Epithelial cell of esophagus (primary cell): ENCODE data around the gene S100A9.
A peak's percentile ranks its signal among the peaks of the same experiment; 100 is the strongest.
"Not testable (repeated sequence)": the region's sequence is repeated elsewhere in the genome, so short reads cannot be mapped to it uniquely, and the experiment has no call there.

Experiments
- DNase-seq: peaks from one replicate; pipeline ENCODE4 v3.0.0; 2010; ENCODE audit warnings: low read depth
- H3K4me3 ChIP-seq: 2 replicates; pipeline ENCODE4 v1.5.1; 2011; ENCODE audit warnings: mild to moderate bottlenecking, low read length, control low read depth
- CTCF ChIP-seq: IDR thresholded peaks from 2 replicates; pipeline ENCODE4 v1.5.1; 2011; ENCODE audit warnings: low read depth, mild to moderate bottlenecking, low read length, control low read depth, inconsistent platforms; ENCODE audit not compliant: insufficient read depth; ENCODE audit errors: missing control alignments

The S100A9 gene

GRCh38 chr1:153357853-153358690 is at the start of gene S100A9:
TSS of gene S100A9 (plus strand) at chr1:153357854. CDS start at chr1:153358284, 430 bp downstream.
- no peak for DNase-seq
- no peak for TF ChIP-seq CTCF
- peak within 1 kb of the TSS; percentile 0 for H3K4me3 ChIP-seq

- TF ChIP-seq CTCF, result no peak
- no peak for DNase-seq
Measured at GRCh38 chr1:153308540-153308939, 49.1 kb upstream of the S100A9 start.

GRCh38 chr1:153309441-153309840 is 48.2 kb upstream of the S100A9 start:
- DNase-seq, result no peak
- no peak for TF ChIP-seq CTCF
- no peak overlapping the region for H3K4me3 ChIP-seq

More at GRCh38 chr1:153308540-153308939, 49.1 kb upstream of the S100A9 start:
- no peak overlapping the region for H3K4me3 ChIP-seq

- no peak for TF ChIP-seq CTCF
- no peak overlapping the region for H3K4me3 ChIP-seq
- no peak for DNase-seq
Measured at GRCh38 chr1:153310526-153310925, 47.1 kb upstream of the S100A9 start.

GRCh38 chr1:153312570-153313186 is 45.0 kb upstream of the S100A9 start, which contains the start of gene PGLYRP3:
TSS of gene PGLYRP3 (minus strand) at chr1:153312952. CDS start at chr1:153310665, 2,287 bp downstream.
- peak within 1 kb of the TSS; percentile 50 for H3K4me3 ChIP-seq
- TF ChIP-seq CTCF, result no peak
- DNase-seq, result peak; percentile 74

GRCh38 chr1:153313288-153313687 is 44.4 kb upstream of the S100A9 start:
- no peak for DNase-seq
- TF ChIP-seq CTCF, result no peak

GRCh38 chr1:153314388-153314787 is 43.3 kb upstream of the S100A9 start:
- H3K4me3 ChIP-seq, DNase-seq: not testable (repeated sequence)

More at GRCh38 chr1:153313288-153313687, 44.4 kb upstream of the S100A9 start:
- H3K4me3 ChIP-seq, result no peak overlapping the region

GRCh38 chr1:153316013-153316412 is 41.6 kb upstream of the S100A9 start:
- not testable (repeated sequence) for H3K4me3 ChIP-seq, DNase-seq

- not testable (repeated sequence) for DNase-seq, H3K4me3 ChIP-seq
Measured at GRCh38 chr1:153318145-153318544, 39.5 kb upstream of the S100A9 start.
